Urothelium cell line (cell line): ENCODE data around the gene TP53INP2.
A peak's percentile ranks its signal among the peaks of the same experiment; 100 is the strongest.
"Not testable (repeated sequence)": the region's sequence is repeated elsewhere in the genome, so short reads cannot be mapped to it uniquely, and the experiment has no call there.

ENCODE experiments used
- DNase-seq: peaks from one replicate; pipeline ENCODE4 v3.0.0; 2011; ENCODE audit warnings: low spot score, mixed read lengths
- FAIRE-seq: peaks from 2 replicates; lab custom pipeline; 2011; peaks lifted over from hg19 to GRCh38; lab: Jason Lieb, UNC

The TP53INP2 gene

GRCh38 chr20:34704177-34705007, at the start of gene TP53INP2:
TSS of gene TP53INP2 (plus strand) at chr20:34704344. CDS start at chr20:34708740, 4,396 bp downstream.
- no peak for FAIRE-seq
- DNase-seq = peak; percentile 91

GRCh38 chr20:34658654-34659053, 45.5 kb upstream of the TP53INP2 start:
- DNase-seq, FAIRE-seq: not testable (repeated sequence)

- FAIRE-seq, DNase-seq: not testable (repeated sequence)
These were observed 42.3 kb upstream of the TP53INP2 start for GRCh38 chr20:34661811-34662210.

- no peak for DNase-seq
- FAIRE-seq = no peak
These were observed 40.8 kb upstream of the TP53INP2 start for GRCh38 chr20:34663213-34663943.

- not testable (repeated sequence) for FAIRE-seq
These were observed 39.4 kb upstream of the TP53INP2 start for GRCh38 chr20:34664751-34665150.

GRCh38 chr20:34669094-34669493, 35.0 kb upstream of the TP53INP2 start:
- no peak for DNase-seq
- FAIRE-seq = no peak

More at GRCh38 chr20:34664751-34665150, 39.4 kb upstream of the TP53INP2 start:
- not testable (repeated sequence) for DNase-seq

GRCh38 chr20:34673412-34673811, 30.7 kb upstream of the TP53INP2 start:
- no peak for FAIRE-seq
- DNase-seq = no peak

GRCh38 chr20:34675561-34675960, 28.6 kb upstream of the TP53INP2 start:
- FAIRE-seq (no peak), DNase-seq (no peak)

GRCh38 chr20:34675993-34676641, 28.0 kb upstream of the TP53INP2 start:
- FAIRE-seq = no peak
- no peak for DNase-seq

- DNase-seq (peak; percentile 98), FAIRE-seq (peak; percentile 91)
These were observed 27.3 kb upstream of the TP53INP2 start, which contains the start of gene PIGU for GRCh38 chr20:34676642-34677373. TSS of gene PIGU (minus strand) at chr20:34677092. CDS start at chr20:34677085, 7 bp downstream.

GRCh38 chr20:34680586-34681175, 23.5 kb upstream of the TP53INP2 start:
- FAIRE-seq (no peak), DNase-seq (no peak)

- FAIRE-seq (no peak), DNase-seq (no peak)
These were observed 20.5 kb upstream of the TP53INP2 start for GRCh38 chr20:34683667-34684066.

GRCh38 chr20:34689486-34689885, 14.7 kb upstream of the TP53INP2 start:
- FAIRE-seq = no peak
- no peak for DNase-seq

- DNase-seq (no peak), FAIRE-seq (no peak)
These were observed 12.3 kb upstream of the TP53INP2 start for GRCh38 chr20:34691838-34692237.

- FAIRE-seq = no peak
- DNase-seq = no peak
These were observed 10.7 kb upstream of the TP53INP2 start for GRCh38 chr20:34693414-34693813.

- FAIRE-seq = no peak
These were observed 2.6 kb upstream of the TP53INP2 start for GRCh38 chr20:34701405-34702085.

GRCh38 chr20:34703061-34703423, 1.1 kb upstream of the TP53INP2 start:
- DNase-seq (no peak), FAIRE-seq (no peak)

More at GRCh38 chr20:34701405-34702085, 2.6 kb upstream of the TP53INP2 start:
- DNase-seq = peak; percentile 41

GRCh38 chr20:34703424-34704176, 544 bp upstream of the TP53INP2 start:
- no peak for FAIRE-seq
- peak; percentile 30 for DNase-seq

GRCh38 chr20:34705008-34705396, 858 bp downstream of the TP53INP2 start:
- no peak for FAIRE-seq
- no peak for DNase-seq
